Activated gamma-delta T cell treated with anti-CD3 and anti-CD28 coated beads, Interleukin-2, amount 50 U/mL, for 16 hours (primary cell): ENCODE results near the gene JAZF1.

Source experiments
- DNase-seq: peaks from one replicate; pipeline ENCODE4 v3.0.0-alpha.2; 2020; ENCODE audit warnings: low read depth

Gene JAZF1

GRCh38 chr7:28191751-28192150 is 11.2 kb upstream of the JAZF1 start:
- DNase-seq, result no peak

- DNase-seq, result no peak
Observed at GRCh38 chr7:28191184-28191583, 10.6 kb upstream of the JAZF1 start.

DNA sequence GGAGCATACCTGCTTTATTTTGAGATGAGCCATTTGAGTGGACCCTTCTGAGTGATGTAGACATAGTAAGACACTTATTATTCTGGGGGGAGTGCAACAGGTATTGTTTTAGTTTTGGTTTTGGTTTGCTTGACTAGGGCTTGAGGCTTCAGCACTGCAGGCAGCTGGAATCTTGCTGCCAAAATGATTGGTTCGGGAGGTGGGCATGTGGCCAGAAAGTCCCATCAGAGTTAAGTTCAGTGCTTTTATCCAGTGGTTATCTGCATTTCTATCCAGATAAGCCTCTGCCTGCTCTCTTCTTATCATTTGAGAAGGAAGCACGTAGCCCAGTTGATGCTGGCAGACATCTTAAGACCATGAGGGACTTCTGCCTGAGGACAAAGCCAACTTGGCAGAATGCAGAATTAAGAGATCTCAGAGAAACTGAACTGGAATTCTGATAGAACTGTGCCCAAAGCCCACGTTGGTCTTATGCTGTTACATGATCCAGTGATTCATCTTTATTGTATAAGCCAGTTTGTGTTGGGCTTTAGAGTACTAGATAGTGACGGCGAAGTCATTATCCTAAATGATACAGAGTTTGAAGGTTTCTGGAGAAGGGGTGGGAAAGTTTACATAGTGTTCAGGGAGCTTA is 9.6 kb upstream of the JAZF1 start:
- DNase-seq, result no peak

DNA sequence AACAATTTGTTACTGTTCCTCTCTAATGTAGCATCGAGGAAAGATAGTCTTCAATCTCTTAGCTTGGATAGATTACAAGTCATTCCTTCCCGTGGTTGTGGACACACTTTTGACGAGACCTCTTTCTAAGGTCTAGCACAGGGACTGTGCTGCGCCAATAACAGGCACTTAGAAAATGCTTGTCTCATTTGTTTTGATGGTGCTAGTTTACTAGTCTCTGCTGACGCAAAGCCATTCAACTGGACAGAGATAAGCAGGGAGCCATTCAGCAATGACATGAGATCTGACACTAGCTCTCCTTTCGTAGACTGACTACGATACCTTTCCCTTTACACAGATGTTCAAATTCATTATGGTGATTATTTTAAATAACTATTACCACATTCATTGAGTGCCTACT is 6.4 kb upstream of the JAZF1 start:
- no peak for DNase-seq

GRCh38 chr7:28183627-28184026 is 3.0 kb upstream of the JAZF1 start:
- no peak for DNase-seq

DNA sequence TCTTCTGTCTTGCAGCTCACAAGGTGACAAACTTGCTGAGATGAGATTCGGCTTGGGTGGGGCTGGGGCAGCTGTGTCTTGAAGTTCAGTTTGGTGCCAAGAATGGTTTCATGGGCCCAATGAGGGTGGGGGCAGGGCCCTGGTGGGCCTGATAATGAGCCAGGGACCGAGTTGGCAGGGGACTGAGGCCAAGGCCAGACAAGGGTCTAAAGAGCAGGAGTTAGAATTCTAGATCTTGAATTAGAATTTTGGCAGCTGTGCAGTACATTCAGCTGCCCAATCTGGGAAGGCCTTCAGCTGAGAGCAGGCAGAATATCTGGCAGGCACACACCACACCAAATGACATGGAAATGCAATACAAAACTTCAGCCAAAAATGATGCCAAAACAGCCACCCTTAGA is 1.5 kb upstream of the JAZF1 start:
- DNase-seq, result no peak

DNA sequence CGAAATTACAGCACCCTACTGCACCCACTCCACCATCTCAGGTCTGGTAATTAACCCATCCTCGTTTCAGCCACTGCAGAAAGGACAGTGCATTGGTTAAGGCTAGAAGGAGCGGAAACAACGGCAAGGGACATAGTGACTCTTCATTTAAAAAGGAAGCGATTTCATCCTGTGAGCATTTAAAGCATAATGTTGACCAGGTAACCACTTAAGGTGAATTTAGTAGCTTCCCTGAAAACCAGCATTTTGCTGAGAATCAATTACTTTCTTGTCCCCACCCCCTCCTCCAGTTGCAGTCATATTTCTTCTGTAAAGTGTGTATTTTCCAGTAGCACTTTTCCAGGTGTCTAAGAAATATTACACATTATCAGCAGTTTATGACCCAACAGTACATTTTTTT is 821 bp upstream of the JAZF1 start:
- no peak for DNase-seq

DNA sequence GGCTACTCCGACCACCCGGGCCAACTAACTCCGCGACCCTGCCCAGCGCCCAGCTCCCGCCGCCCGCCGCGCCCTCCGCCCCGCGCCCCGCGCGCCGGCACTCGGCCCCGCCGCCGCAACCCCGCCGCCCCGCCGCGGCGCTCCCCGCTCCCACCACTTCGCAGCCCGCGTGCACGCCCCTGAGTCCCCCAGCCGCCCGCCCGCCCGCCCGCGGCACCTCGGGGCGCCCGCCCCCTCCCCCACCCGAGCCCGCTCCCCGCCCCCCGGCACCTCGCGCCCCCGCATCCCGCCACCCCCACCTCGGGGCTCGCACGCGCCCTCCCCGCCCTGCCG is 598 bp downstream of the JAZF1 start:
- DNase-seq, result no peak

- DNase-seq, result peak; percentile 55
Observed at GRCh38 chr7:28179120-28180030, 1.2 kb downstream of the JAZF1 start.

DNA sequence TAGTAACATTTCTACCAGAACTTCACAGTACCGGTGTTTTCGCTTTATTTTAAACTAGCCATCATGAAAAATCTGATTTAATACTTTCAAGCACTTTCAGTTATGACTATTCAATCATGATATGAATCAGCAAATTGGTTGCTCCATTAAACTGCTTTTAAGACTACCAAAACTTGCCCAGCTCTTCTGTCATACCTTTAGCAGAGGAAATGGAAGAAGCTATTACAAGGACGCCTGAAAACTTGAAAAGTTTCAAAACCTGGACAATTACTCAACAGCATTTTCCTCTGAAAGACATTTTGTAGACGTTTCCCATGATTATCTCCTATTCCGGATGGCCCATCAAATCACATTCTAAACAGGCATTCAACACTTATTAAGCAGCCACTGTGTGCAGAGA is 2.0 kb downstream of the JAZF1 start:
- DNase-seq, result no peak

DNA sequence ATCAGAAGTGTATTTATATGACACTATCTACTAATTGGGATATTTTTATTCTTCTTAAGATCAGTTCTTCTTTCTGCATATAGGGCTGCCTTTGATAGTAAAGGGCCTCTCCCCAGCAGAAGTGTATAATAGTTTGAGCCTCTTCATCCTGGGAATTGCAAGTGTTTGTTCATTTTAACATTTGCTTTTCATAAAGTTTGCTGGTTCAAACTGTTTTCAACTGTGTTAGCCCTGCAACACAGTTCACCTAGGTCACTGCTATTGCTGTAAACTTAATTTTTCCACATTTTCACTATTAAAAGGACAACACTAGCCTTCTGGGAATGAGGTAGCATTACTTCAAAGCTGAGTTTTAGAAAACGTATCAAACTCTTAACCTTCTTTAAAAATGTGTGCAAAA is 2.8 kb downstream of the JAZF1 start:
- no peak for DNase-seq

DNA sequence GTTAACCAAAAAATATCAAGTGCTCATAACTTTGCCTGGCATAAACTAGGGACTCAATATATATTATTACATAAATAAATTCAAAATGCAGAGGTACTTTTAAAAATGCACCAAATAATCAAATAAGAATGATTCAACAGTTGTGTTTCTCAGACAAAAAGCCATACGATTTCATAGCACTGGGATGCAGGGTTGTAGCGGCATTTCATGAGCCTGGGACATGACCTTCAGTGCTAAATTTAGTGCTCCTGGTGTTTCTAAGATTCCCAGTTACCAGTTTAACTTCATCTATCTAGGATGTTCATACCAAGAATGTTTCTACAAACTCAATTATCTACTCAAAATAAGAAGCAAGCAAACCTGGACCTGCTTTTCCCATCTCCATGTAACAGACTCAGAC is 4.0 kb downstream of the JAZF1 start:
- DNase-seq, result no peak

DNA sequence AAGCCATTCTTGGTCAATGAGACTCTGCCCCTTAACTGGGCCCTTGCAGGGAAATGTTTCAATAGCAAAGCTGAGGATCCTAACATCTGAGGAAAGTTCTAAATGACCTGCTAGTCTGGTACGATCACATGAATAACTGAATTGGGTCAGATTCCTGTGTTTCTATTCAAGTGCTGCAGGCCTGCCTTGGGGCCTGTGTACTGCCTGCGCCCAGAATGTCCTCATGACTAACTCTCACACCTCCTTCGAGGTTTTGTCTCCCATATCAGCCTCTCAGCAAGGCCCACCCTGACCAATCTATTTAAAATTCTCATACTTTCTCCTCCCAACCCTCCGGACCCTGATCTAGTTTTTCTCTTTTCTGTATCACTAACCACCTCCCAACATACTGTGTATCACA is 4.4 kb downstream of the JAZF1 start:
- DNase-seq, result no peak

DNA sequence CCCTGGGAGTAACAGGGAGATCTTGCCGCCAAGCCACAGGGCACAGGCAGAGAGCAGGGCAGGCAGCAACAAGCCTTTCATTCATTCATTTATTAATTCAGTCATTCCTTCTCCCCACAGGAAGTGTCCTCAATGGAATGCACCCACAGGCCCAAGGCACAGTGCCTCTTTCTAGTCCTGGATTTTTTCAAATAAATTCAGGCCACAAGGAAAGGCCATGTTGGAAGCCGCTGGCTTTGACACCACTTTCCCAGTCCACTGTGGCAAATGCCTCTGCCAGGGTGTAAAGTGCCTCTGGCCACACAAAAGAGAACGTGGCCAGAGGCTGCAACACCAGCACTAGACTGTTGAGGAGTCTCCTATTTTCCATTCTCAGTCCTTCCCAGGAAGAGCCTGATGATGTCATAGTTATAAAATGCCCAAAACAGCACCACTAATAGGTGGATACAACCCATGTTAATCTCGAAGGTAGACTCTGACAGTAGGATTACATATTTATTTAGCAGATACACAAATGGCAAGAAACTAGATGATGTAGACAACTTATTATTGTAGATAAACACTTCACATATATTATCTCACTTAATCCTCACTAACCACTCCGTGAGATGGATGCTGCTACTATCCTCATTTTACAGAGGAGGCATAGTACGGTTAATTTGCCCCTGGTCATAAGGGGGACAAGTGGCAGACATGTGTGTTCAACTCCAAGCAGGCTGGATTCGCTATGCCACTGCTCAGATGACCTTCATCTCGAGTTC is 5.5 kb downstream of the JAZF1 start:
- DNase-seq, result no peak

DNA sequence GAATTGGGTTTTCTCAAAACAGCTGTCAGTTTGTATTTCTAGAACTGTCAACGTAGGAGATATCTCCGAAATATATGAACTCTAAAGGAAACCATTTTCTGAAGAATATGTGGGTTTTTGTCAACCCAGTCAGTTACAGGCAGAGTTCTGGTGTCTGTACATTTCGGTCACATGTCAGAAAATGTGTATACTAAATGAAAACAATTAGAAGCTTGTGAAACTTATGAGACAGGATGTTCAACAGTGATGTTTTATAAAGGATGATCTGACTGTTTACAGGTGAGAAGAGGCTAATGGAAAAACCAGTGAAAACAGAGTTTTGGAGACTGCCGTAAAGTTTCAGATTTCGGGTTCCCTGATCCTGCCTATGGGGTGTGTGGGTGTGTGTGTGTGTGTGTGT is 6.2 kb downstream of the JAZF1 start:
- DNase-seq, result no peak

DNA sequence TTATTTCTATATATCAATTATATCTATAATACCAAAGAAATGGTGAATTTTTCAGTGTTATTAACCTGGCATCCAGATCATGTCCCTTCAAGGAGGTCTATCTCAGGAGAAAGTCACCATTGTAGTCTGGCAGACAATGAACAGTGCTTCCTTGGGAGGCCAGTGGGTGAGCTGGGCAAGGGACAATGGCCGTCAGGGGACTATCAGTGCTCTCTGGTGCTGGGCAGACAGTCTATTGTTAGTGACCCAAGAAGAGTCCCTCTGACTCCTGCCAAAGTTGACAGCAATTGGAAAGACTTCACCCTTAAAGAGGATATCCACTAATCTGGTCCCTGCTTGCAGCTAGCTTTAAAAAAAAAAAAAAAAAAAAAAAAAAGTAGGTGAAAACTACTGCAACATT is 7.1 kb downstream of the JAZF1 start:
- DNase-seq, result no peak

- DNase-seq, result no peak
Observed at GRCh38 chr7:28172958-28173357, 7.6 kb downstream of the JAZF1 start.

GRCh38 chr7:28170701-28171100 is 9.9 kb downstream of the JAZF1 start:
- DNase-seq, result no peak

DNA sequence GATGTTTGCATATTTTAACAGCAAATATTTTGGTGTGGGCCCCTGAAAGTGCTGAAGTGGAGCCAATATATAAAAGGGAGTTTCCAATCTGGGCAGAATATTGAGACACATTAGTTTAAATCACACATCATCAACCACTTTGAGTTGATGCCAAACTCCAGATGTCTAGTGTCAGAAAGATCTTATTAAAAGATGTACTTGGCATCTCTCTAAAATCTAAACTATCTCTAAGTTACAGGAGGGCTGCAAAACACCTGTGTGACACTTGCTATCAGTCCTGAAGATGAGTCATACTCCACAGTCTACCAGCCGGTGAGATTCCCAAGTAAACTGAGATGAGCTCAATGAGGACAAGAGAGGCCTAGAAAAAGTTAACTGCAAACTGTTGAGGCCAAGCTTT is 11.4 kb downstream of the JAZF1 start:
- DNase-seq, result no peak

GRCh38 chr7:28168393-28169158 is 12.0 kb downstream of the JAZF1 start:
- DNase-seq, result no peak

DNA sequence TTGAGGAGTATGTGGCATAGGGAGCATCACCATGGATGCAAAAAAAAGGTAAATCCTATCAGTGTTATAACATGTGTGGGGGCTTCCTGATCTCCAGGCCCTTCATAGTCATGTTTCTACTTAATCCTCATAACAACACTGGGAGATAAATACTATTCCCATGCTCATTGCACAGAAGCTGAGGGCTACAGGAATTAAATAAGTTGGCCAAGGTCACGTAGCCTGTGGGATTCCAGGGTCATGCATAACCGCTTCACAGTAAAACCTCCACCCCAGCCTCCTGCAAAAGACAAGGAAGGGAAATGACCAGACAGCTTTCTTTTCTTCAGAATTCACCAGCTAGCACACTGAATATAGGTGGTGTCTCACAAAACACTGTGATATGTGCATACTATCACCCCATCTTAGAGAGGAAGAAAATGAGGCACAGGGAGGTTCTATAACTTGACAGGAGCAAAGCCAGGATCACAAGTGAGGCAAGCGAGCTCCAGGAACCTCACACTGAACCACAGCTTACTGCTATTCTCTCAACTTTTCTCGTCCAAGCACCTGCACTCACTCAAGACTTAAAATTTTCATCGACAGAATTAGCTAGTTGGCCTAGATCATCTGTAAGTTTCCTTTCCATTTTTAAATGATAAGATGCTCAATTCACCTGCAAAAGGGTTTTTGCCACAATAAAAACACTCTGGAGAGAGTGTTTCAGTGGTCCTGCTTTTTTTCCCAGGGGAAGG is 13.4 kb downstream of the JAZF1 start:
- no peak for DNase-seq
